Measurements from ENCODE around the gene ENOSF1.

DNA sequence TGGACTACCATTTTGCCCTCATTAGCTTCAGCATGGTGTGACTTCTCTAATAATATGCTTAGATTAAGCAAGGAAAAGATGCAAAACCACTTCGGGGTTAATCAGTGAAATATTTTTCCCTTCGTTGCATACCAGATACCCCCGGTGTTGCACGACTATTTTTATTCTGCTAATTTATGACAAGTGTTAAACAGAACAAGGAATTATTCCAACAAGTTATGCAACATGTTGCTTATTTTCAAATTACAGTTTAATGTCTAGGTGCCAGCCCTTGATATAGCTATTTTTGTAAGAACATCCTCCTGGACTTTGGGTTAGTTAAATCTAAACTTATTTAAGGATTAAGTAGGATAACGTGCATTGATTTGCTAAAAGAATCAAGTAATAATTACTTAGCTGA is 38.7 kb downstream of the ENOSF1 start:
- TF ChIP-seq, protein P1, sequence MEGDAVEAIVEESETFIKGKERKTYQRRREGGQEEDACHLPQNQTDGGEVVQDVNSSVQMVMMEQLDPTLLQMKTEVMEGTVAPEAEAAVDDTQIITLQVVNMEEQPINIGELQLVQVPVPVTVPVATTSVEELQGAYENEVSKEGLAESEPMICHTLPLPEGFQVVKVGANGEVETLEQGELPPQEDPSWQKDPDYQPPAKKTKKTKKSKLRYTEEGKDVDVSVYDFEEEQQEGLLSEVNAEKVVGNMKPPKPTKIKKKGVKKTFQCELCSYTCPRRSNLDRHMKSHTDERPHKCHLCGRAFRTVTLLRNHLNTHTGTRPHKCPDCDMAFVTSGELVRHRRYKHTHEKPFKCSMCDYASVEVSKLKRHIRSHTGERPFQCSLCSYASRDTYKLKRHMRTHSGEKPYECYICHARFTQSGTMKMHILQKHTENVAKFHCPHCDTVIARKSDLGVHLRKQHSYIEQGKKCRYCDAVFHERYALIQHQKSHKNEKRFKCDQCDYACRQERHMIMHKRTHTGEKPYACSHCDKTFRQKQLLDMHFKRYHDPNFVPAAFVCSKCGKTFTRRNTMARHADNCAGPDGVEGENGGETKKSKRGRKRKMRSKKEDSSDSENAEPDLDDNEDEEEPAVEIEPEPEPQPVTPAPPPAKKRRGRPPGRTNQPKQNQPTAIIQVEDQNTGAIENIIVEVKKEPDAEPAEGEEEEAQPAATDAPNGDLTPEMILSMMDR (IDR thresholded peaks at IDR 0.05): no peak
- no peak for TF ChIP-seq POLR2A (IDR thresholded peaks at IDR 0.05)

Measured in heart left ventricle (tissue), 13 donors.